ENCODE measurements around the gene DYNC2H1.

Gene DYNC2H1

GRCh38 chr11:103487113-103487512, 377.9 kb downstream of the DYNC2H1 start:
- Histone ChIP-seq H3K36me3 (ENCODE audit: control insufficient read depth in 2 of 2, insufficient read depth in 2 of 2, low read length in 2 of 2) (no peaks in the 10 kb centered on the region), H3K27ac (ENCODE audit: low read length) (no peak overlapping the region), H3K4me3 (ENCODE audit: low read length in 2 of 2) (no peak overlapping the region), H3K9me3 (ENCODE audit: control insufficient read depth in 2 of 2, low read length in 2 of 2) (no peaks in the 10 kb centered on the region), H3K27me3 (ENCODE audit: control insufficient read depth in 1 of 2, insufficient read depth in 2 of 2, low read length in 2 of 2) (no peaks in the 10 kb centered on the region), H3K9ac (ENCODE audit: low read length in 2 of 2) (no peak overlapping the region), H3K4me1 (ENCODE audit: control insufficient read depth, insufficient read depth, low read length) (no peaks in the 10 kb centered on the region)

- H3K9me3 ChIP-seq (ENCODE audit: control insufficient read depth in 2 of 2, low read length in 2 of 2): no peaks in the 10 kb centered on the region
- H3K27me3 ChIP-seq (ENCODE audit: control insufficient read depth in 1 of 2, insufficient read depth in 2 of 2, low read length in 2 of 2): no peaks in the 10 kb centered on the region
- no peak overlapping the region for H3K9ac ChIP-seq (ENCODE audit: low read length in 2 of 2)
- no peak overlapping the region for H3K27ac ChIP-seq (ENCODE audit: low read length)
- no peaks in the 10 kb centered on the region for H3K4me1 ChIP-seq (ENCODE audit: control insufficient read depth, insufficient read depth, low read length)
- no peak overlapping the region for H3K4me3 ChIP-seq (ENCODE audit: low read length in 2 of 2)
- H3K36me3 ChIP-seq (ENCODE audit: control insufficient read depth in 2 of 2, insufficient read depth in 2 of 2, low read length in 2 of 2): no peaks in the 10 kb centered on the region
Observed at GRCh38 chr11:103488031-103488461, 378.8 kb downstream of the DYNC2H1 start.

DNA sequence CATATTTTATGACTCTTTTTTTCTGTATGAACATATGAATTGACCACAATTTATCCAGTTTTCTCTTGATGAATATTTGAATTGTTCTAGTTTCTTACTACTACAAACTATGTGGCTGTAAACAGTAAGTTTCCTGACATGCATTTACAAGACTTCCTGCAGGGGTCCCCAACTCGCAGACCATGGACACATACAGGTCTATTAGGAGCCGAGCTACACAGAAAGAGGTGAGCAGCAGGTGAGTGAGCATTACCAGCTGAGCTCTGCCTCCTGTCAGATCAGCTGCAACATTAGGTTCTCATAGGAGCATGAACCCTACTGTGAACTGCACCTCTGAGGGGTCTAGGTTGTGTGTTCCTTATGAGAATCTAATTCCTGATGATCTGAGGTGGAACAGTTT, 379.4 kb downstream of the DYNC2H1 start:
- Histone ChIP-seq H3K27me3 (ENCODE audit: control insufficient read depth in 1 of 2, insufficient read depth in 2 of 2, low read length in 2 of 2) (no peaks in the 10 kb centered on the region), H3K4me3 (ENCODE audit: low read length in 2 of 2) (no peak overlapping the region), H3K27ac (ENCODE audit: low read length) (no peak overlapping the region), H3K9me3 (ENCODE audit: control insufficient read depth in 2 of 2, low read length in 2 of 2) (no peaks in the 10 kb centered on the region), H3K9ac (ENCODE audit: low read length in 2 of 2) (no peak overlapping the region), H3K4me1 (ENCODE audit: control insufficient read depth, insufficient read depth, low read length) (no peaks in the 10 kb centered on the region), H3K36me3 (ENCODE audit: control insufficient read depth in 2 of 2, insufficient read depth in 2 of 2, low read length in 2 of 2) (no peaks in the 10 kb centered on the region)

DNA sequence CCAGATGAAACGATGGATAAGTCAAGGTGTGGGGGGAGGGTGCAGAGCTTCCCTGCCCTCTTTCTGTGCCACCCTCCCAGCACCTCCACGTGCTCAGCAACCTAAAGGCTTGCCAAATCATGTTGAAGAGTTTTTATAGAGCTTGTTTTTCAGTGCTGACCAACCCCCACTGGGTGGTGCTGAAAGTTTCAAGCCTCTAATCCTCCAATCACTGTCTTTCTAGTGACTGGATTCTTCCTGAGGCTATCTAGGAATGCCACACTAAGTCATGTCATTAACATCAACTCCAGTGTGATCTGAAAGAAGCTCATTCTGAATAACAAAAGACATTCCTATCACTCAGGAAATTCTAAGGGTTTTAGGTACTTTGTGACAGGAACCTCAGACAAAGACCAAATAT, 382.6 kb downstream of the DYNC2H1 start:
- no peaks in the 10 kb centered on the region for H3K4me1 ChIP-seq (ENCODE audit: control insufficient read depth, insufficient read depth, low read length)
- H3K27me3 ChIP-seq (ENCODE audit: control insufficient read depth in 1 of 2, insufficient read depth in 2 of 2, low read length in 2 of 2): no peaks in the 10 kb centered on the region
- no peaks in the 10 kb centered on the region for H3K36me3 ChIP-seq (ENCODE audit: control insufficient read depth in 2 of 2, insufficient read depth in 2 of 2, low read length in 2 of 2)
- no peaks in the 10 kb centered on the region for H3K9me3 ChIP-seq (ENCODE audit: control insufficient read depth in 2 of 2, low read length in 2 of 2)
- H3K9ac ChIP-seq (ENCODE audit: low read length in 2 of 2): no peak overlapping the region
- no peak overlapping the region for H3K27ac ChIP-seq (ENCODE audit: low read length)
- H3K4me3 ChIP-seq (ENCODE audit: low read length in 2 of 2): no peak overlapping the region

DNA sequence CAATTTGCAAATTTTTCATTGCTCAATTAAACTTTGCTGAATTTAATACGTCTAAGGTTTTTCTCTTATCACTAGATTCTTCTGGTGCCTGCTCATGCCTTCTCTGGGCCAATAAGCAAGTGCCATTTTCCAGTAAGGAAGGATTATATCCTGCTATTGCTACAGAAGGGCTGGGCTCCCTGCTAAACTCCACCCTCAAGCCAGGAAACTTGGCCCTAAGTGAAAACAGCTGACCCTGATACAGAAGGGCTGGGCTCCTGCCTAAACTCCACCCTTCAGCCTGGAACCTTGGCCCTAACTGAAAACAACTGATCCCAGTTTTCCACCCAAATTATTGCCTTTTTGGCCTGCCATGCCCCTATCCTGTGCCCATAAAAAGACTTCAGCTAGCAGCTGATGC, 385.3 kb downstream of the DYNC2H1 start:
- Histone ChIP-seq H3K36me3 (ENCODE audit: control insufficient read depth in 2 of 2, insufficient read depth in 2 of 2, low read length in 2 of 2) (no peaks in the 10 kb centered on the region), H3K4me1 (ENCODE audit: control insufficient read depth, insufficient read depth, low read length) (no peaks in the 10 kb centered on the region), H3K9ac (ENCODE audit: low read length in 2 of 2) (no peak overlapping the region), H3K27ac (ENCODE audit: low read length) (no peak overlapping the region), H3K4me3 (ENCODE audit: low read length in 2 of 2) (no peak overlapping the region), H3K27me3 (ENCODE audit: control insufficient read depth in 1 of 2, insufficient read depth in 2 of 2, low read length in 2 of 2) (no peaks in the 10 kb centered on the region), H3K9me3 (ENCODE audit: control insufficient read depth in 2 of 2, low read length in 2 of 2) (no peaks in the 10 kb centered on the region)

DNA sequence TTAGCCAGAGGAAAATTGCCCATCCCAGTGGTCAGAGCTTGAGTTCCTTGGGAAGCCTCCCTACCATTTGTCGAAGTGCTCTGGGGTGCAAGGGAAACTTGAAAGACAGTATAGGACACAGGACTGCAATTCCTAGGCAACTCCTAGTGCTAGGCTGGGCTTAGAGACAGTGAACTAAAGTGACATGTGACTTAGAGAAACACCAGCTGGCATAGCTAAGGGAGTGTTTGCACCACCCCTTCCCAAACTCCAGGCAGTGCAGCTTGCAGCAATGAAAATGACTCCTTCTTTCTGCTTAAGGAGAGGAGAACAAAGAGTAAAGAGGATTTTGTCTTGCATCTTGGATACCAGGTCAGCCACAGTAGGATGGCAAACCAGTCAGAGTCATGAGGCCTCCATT, 388.0 kb downstream of the DYNC2H1 start:
- Histone ChIP-seq H3K36me3 (ENCODE audit: control insufficient read depth in 2 of 2, insufficient read depth in 2 of 2, low read length in 2 of 2) (no peaks in the 10 kb centered on the region), H3K27ac (ENCODE audit: low read length) (no peak overlapping the region), H3K4me1 (ENCODE audit: control insufficient read depth, insufficient read depth, low read length) (no peaks in the 10 kb centered on the region), H3K9me3 (ENCODE audit: control insufficient read depth in 2 of 2, low read length in 2 of 2) (no peaks in the 10 kb centered on the region), H3K27me3 (ENCODE audit: control insufficient read depth in 1 of 2, insufficient read depth in 2 of 2, low read length in 2 of 2) (no peaks in the 10 kb centered on the region), H3K4me3 (ENCODE audit: low read length in 2 of 2) (no peak overlapping the region), H3K9ac (ENCODE audit: low read length in 2 of 2) (no peak overlapping the region)

DNA sequence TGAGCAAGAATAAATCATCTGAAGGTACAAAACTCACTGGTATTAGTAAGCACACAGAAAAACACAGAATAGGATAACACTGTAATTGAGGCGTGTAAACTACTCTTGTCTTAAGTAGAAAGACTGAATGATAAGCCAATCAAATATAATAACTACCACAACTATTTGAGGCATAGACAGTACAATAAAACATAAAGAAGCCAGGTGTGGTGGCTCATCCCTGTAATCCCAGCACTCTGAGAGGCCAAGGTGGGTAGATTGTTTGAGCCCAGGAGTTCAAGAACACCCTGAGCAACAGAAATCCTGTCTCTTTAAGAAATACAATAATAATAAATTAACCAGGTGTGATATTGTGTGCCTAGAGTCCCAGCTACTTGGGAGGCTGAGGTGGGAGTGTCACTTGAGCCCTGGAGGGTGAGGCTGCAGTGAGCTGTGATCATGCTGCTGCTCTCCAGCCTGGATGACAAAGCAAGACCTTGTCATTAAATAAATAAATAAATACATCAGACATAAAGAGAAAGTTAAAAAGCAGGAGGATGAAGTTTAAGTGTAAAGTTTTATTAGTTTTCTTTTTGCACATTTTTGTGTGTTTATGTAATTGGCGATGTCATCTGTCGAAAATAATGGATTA, 390.6 kb downstream of the DYNC2H1 start:
- no peak overlapping the region for H3K4me3 ChIP-seq (ENCODE audit: low read length in 2 of 2)
- no peak overlapping the region for H3K27ac ChIP-seq (ENCODE audit: low read length)

GRCh38 chr11:103515283-103515682, 406.1 kb downstream of the DYNC2H1 start:
- Histone ChIP-seq H3K9ac (ENCODE audit: low read length in 2 of 2) (no peak overlapping the region), H3K4me1 (ENCODE audit: control insufficient read depth, insufficient read depth, low read length) (no peaks in the 10 kb centered on the region), H3K27me3 (ENCODE audit: control insufficient read depth in 1 of 2, insufficient read depth in 2 of 2, low read length in 2 of 2) (no peaks in the 10 kb centered on the region), H3K36me3 (ENCODE audit: control insufficient read depth in 2 of 2, insufficient read depth in 2 of 2, low read length in 2 of 2) (no peaks in the 10 kb centered on the region), H3K4me3 (ENCODE audit: low read length in 2 of 2) (no peak overlapping the region), H3K9me3 (ENCODE audit: control insufficient read depth in 2 of 2, low read length in 2 of 2) (no peaks in the 10 kb centered on the region), H3K27ac (ENCODE audit: low read length) (no peak overlapping the region)

More for the DNA sequence above, 390.6 kb downstream of the DYNC2H1 start:
- Histone ChIP-seq H3K27me3 (ENCODE audit: control insufficient read depth in 1 of 2, insufficient read depth in 2 of 2, low read length in 2 of 2) (no peaks in the 10 kb centered on the region), H3K36me3 (ENCODE audit: control insufficient read depth in 2 of 2, insufficient read depth in 2 of 2, low read length in 2 of 2) (no peaks in the 10 kb centered on the region), H3K4me1 (ENCODE audit: control insufficient read depth, insufficient read depth, low read length) (no peaks in the 10 kb centered on the region), H3K9me3 (ENCODE audit: control insufficient read depth in 2 of 2, low read length in 2 of 2) (no peaks in the 10 kb centered on the region), H3K9ac (ENCODE audit: low read length in 2 of 2) (no peak overlapping the region)

GRCh38 chr11:103520792-103521191, 411.6 kb downstream of the DYNC2H1 start:
- no peaks in the 10 kb centered on the region for H3K36me3 ChIP-seq (ENCODE audit: control insufficient read depth in 2 of 2, insufficient read depth in 2 of 2, low read length in 2 of 2)
- no peak overlapping the region for H3K9ac ChIP-seq (ENCODE audit: low read length in 2 of 2)
- H3K4me3 ChIP-seq (ENCODE audit: low read length in 2 of 2): no peak overlapping the region

GRCh38 chr11:103525069-103525468, 415.8 kb downstream of the DYNC2H1 start:
- H3K4me1 ChIP-seq (ENCODE audit: control insufficient read depth, insufficient read depth, low read length): no peaks in the 10 kb centered on the region

More at GRCh38 chr11:103520792-103521191, 411.6 kb downstream of the DYNC2H1 start:
- no peaks in the 10 kb centered on the region for H3K27me3 ChIP-seq (ENCODE audit: control insufficient read depth in 1 of 2, insufficient read depth in 2 of 2, low read length in 2 of 2)
- no peaks in the 10 kb centered on the region for H3K9me3 ChIP-seq (ENCODE audit: control insufficient read depth in 2 of 2, low read length in 2 of 2)
- H3K4me1 ChIP-seq (ENCODE audit: control insufficient read depth, insufficient read depth, low read length): no peaks in the 10 kb centered on the region
- H3K27ac ChIP-seq (ENCODE audit: low read length): no peak overlapping the region

DNA sequence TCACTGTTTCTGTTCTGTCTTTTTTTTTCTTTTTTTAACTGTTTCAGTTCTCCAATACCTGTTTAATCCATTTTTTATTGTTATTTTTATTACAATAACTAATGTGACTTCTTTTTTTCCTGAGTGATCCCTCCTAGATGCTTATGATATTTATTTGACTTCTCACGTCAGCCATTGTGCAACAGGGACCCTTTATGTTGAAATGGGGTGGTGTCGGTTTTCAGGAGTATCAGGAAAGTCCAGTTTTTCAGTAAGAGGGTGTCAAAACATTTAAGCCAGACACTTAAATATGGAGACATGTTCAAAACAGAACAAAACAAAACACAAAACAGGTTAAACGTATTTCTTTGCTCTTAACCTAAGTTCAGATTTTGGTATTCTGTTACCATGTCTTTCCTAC, 418.8 kb downstream of the DYNC2H1 start:
- Histone ChIP-seq H3K36me3 (ENCODE audit: control insufficient read depth in 2 of 2, insufficient read depth in 2 of 2, low read length in 2 of 2) (no peaks in the 10 kb centered on the region), H3K4me3 (ENCODE audit: low read length in 2 of 2) (no peak overlapping the region), H3K27me3 (ENCODE audit: control insufficient read depth in 1 of 2, insufficient read depth in 2 of 2, low read length in 2 of 2) (peaks cover 0 to 2% of the 10 kb centered on the region in 2 donors), H3K27ac (ENCODE audit: low read length) (no peak overlapping the region), H3K4me1 (ENCODE audit: control insufficient read depth, insufficient read depth, low read length) (no peaks in the 10 kb centered on the region), H3K9me3 (ENCODE audit: control insufficient read depth in 2 of 2, low read length in 2 of 2) (no peaks in the 10 kb centered on the region), H3K9ac (ENCODE audit: low read length in 2 of 2) (no peak overlapping the region)

More at GRCh38 chr11:103525069-103525468, 415.8 kb downstream of the DYNC2H1 start:
- Histone ChIP-seq H3K4me3 (ENCODE audit: low read length in 2 of 2) (no peak overlapping the region), H3K36me3 (ENCODE audit: control insufficient read depth in 2 of 2, insufficient read depth in 2 of 2, low read length in 2 of 2) (no peaks in the 10 kb centered on the region), H3K9ac (ENCODE audit: low read length in 2 of 2) (no peak overlapping the region), H3K27me3 (ENCODE audit: control insufficient read depth in 1 of 2, insufficient read depth in 2 of 2, low read length in 2 of 2) (no peaks in the 10 kb centered on the region), H3K27ac (ENCODE audit: low read length) (no peak overlapping the region), H3K9me3 (ENCODE audit: control insufficient read depth in 2 of 2, low read length in 2 of 2) (no peaks in the 10 kb centered on the region)

Data from stomach smooth muscle (tissue), 2 donors.